Activated CD8-positive, alpha-beta memory T cell treated with anti-CD3 and anti-CD28 coated beads for 4 hours (primary cell): ENCODE results near the gene FANCL.
"Not testable (repeated sequence)": the region's sequence is repeated elsewhere in the genome, so short reads cannot be mapped to it uniquely, and the experiment has no call there.

Experiments used
- DNase-seq, 2 donors: peaks; one replicate each; pipeline ENCODE4 v3.0.0-alpha.2; 2020; ENCODE audit warnings: low read depth in 2 of 2

FANCL gene

GRCh38 chr2:58206785-58207184, 34.3 kb downstream of the FANCL start:
- no peak for DNase-seq

- DNase-seq: no peak
Observed at GRCh38 chr2:58204195-58204959, 36.7 kb downstream of the FANCL start.

GRCh38 chr2:58203018-58203417, 38.1 kb downstream of the FANCL start:
- DNase-seq: no peak

- no peak for DNase-seq
Observed at GRCh38 chr2:58202404-58202803, 38.7 kb downstream of the FANCL start.

DNA sequence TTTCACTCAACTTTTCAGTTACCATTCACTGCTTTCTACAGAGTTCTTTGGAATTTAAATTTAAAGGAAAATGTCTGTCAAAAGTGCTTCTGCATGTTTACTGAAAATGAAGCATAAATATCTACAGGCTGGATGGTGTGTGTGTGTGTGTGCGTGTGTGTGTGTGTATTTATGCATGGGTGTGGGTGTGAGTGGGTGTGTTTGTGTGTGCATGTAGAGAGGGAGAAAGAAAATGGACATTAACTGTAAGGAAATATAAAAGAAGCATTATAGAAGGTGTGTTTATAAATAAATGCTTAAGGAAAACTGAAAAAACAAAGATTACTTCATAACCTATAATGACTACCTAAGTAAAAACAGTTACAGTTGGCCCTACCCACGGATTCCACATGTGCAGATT, 43.2 kb downstream of the FANCL start:
- no peak for DNase-seq

GRCh38 chr2:58195662-58196061, 45.5 kb downstream of the FANCL start:
- DNase-seq: no peak

DNA sequence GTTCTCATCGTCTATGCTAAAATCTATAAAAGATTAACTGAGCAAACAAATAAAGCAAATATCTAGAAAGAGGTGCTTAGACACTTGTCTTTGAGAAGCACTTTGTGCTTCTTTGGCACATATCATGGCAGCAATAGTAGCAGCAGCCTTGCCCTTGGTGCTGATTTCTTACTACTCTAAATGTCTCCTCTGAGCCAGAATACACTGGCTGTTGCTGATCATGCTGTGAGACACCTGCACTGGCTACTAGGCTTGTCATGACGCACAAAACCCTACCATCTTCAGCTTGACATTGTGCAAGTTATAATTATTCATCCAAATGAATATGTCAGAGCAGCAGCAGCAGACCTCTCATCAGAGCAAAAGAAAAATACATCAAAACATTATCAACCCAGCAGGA, 46.7 kb downstream of the FANCL start:
- DNase-seq: no peak

GRCh38 chr2:58187022-58187421, 54.1 kb downstream of the FANCL start:
- DNase-seq: not testable (repeated sequence)

DNA sequence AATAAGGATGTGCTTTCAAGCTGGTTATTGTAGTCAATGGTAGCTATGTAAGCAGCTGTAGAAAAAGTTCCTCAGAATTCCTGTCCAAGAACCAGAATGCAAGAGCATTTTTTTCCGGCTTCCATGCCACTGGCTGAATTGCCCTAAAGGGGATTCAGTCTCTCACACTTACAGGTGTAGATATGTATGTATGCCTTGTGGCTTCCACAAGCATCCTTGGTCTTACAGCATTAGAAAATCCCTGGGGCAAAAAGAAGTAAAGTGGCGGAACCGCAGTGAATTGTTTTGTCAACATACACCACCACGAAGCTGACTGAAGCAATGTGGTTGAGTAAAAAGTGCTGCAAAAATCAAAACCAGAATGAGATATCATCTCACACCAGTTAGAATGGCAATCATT, 54.6 kb downstream of the FANCL start:
- no peak for DNase-seq

DNA sequence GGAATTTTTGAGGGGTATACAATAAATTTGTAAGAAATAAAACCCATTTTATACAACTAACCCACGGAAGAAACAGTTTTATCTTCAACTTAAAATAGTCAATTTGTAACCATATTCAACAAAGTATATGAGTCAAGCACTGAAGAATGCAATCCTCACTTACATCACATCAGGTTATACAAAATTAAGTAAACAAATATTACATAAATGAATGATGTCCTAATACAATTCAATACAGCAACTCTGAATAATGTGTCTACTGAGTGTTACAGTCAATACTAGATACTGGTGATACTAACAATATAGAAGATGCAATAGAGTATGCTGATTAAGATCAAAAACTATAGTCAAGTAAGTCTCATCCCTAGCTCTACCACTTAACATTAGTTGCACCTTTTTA, 58.6 kb downstream of the FANCL start:
- no peak for DNase-seq

- no peak for DNase-seq
Observed at GRCh38 chr2:58180635-58181034, 60.5 kb downstream of the FANCL start.

DNA sequence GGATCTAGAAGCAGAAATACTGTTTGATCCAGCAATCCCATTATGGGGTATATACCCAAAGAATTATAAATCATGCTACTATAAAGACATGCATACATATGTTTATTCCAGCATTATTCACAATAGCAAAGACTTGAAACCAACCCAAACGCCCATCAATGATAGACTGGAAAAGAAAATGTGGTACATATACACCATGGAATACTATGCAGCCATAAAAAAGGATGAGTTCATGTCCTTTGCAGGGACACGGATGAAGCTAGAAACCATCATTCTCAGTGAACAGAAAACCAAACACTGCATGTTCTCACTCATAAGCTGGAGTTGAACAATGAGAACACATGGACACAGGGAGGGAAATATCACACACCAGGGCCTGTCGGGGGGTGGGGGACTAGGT, 61.0 kb downstream of the FANCL start:
- not testable (repeated sequence) for DNase-seq

DNA sequence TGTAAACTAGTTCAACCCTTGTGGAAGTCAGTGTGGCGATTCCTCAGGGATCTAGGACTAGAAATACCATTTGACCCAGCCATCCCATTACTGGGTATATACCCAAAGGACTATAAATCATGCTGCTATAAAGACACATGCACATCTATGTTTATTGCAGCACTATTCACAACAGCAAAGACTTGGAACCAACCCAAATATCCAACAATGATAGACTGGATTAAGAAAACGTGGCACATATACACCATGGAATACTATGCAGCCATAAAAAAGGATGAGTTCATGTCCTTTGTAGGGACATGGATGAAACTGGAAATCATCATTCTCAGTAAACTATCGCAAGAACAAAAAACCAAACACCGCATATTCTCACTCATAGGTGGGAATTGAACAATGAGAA, 63.9 kb downstream of the FANCL start:
- DNase-seq: not testable (repeated sequence)

DNA sequence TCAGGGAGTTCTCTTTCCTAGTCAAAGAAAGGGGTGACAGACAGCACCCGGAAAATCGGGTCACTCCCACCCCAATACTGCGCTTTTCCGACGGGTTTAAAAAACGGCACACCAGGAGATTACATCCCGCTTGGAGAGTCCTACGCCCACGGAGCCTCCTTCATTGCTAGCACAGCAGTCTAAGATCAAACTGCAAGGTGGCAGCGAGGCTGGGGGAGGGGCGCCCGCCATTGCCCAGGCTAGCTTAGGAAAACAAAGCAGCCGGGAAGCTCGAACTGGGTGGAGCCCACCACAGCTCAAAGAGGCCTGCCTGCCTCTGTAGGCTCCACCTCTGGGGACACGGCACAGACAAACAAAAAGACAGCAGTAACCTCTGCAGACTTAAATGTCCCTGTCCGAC, 69.3 kb downstream of the FANCL start:
- DNase-seq: not testable (repeated sequence)

DNA sequence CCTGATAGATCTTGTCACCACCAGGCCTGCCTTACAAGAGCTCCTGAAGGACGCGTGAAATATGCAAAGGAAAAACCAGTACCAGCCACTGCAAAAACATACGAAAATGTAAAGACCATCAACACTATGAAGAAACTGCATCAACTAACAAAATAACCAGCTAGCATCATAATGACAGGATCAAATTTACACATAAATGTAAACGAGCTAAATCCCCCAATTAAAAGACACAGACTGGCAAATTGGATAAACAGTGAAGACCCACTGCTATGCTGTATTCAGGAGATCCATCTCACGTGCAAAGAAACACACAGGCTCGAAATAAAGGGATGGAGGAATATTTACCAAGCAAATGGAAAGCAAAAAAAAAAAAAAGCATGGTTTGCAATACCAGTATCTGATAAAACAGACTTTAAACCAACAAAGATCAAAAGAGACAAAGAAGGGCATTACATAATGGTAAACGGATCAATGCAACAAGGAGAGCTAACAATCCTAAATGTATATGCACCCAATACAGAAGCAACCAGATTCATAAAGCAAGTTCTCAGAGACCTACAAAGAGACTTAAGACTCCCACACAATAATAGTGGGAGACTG, 70.7 kb downstream of the FANCL start:
- not testable (repeated sequence) for DNase-seq

GRCh38 chr2:58169845-58170244, 71.3 kb downstream of the FANCL start:
- not testable (repeated sequence) for DNase-seq

DNA sequence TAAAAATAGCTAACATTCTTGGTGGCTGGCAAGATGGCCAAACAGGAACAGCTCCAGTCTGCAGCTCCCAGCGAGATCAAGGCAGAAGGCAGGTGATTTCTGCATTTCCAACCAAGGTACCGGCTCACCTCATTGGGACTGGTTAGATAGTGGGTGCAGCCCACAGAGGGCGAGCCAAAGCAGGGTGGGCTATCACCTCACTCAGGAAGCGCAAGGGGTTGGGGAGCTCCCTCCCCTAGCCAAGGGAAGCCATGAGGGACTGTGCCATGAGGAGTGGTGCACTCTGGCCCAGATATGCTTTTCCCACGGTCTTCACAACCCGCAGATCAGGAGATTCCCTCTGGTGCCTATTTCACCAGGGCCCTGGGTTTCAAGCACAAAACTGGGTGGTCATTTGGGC, 73.0 kb downstream of the FANCL start:
- not testable (repeated sequence) for DNase-seq

- no peak for DNase-seq
Observed at GRCh38 chr2:58163913-58164312, 77.2 kb downstream of the FANCL start.

- DNase-seq: no peak
Observed at GRCh38 chr2:58158481-58158880, 82.6 kb downstream of the FANCL start.

DNA sequence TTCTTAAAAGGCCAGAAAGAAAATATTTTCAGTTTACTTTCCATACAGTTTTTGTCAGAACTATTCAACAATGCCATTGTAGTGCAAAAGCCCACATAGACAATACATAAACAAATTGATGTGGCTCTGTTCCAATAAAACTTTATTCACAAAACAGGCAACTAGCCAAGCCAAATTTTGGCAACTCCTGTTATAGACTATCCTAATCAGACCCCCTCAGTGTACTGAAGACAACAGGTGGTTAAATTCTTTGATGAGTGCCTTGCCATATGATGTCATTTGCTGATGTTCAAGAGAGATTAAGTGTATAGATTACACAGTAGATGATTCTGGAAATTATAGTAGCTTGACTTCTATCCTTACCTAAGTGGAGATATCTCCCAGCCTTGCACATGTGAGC, 83.4 kb downstream of the FANCL start:
- DNase-seq: no peak

GRCh38 chr2:58156780-58157179, 84.3 kb downstream of the FANCL start:
- DNase-seq: no peak

- no peak for DNase-seq
Observed at GRCh38 chr2:58155160-58155778, 85.9 kb downstream of the FANCL start.

DNA sequence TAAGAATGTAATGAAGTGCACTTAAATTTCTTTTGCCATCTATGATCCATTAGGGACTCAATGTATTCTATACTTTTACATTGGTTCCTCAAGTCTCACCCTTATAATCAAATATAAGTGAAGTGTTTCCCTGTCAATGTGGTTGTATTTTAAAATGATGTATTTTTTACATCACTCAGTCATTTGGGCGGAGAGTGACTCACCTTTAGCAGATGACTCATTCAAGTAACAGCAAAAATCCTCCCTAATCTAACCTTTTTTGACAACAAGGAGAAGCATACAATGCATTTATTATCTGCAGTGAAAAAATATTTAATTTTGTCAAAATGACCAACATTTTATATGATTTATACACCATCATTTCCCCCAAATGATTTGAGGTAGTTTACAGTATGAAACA, 94.4 kb downstream of the FANCL start:
- no peak for DNase-seq
